ENCODE measurements around the gene MEGF8. TPM values are rescaled to one million over a fixed set of nuclear protein-coding genes. Genes with fewer than 3 reads are reported as not detected.

The MEGF8 gene
- total and polyA plus RNA-seq, 10 of the 15 experiments (the other 5 are each of a cell fraction or from before 2014, with no cell fraction given) = 0.43 to 12.8 (median 2.7) TPM

- TF ChIP-seq ASH2L (IDR thresholded peaks at IDR 0.05; ENCODE audit: borderline replicate concordance, low read depth) = no peak
- no peak for TF ChIP-seq HDAC2 (IDR thresholded peaks at IDR 0.05)
- TF ChIP-seq CREB1 (IDR thresholded peaks at IDR 0.05; ENCODE audit: low read depth) = no peak
- TF ChIP-seq, protein P1, sequence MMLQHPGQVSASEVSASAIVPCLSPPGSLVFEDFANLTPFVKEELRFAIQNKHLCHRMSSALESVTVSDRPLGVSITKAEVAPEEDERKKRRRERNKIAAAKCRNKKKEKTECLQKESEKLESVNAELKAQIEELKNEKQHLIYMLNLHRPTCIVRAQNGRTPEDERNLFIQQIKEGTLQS (IDR thresholded peaks at IDR 0.05; ENCODE audit: borderline replicate concordance, extremely low read depth, low read depth, low read length) = no peak
- TF ChIP-seq RFX5 (IDR thresholded peaks at IDR 0.05; ENCODE audit: low read depth, low read length) = no peak
- TF ChIP-seq MLLT1 (IDR thresholded peaks at IDR 0.05) = no peak
Measured at GRCh38 chr19:42409477-42409876, 84.0 kb downstream of the MEGF8 start (continued).

GRCh38 chr19:42410371-42410770 is 84.9 kb downstream of the MEGF8 start:
- POLR2A ChIA-PET = no interaction called here
- RAD21 ChIA-PET (ENCODE audit: unreplicated experiment) = interaction anchor here (0.6 kb wide), 1 partner anchor 23 kb away, joined by 3 read pairs; no protein-coding TSS in a partner anchor
- no peak for TF ChIP-seq PAX8 (IDR thresholded peaks at IDR 0.05)
- no peak for TF ChIP-seq MYB (IDR thresholded peaks at IDR 0.05; ENCODE audit: borderline replicate concordance, low read depth, low read length)
- no peak for TF ChIP-seq DPF2 (IDR thresholded peaks at IDR 0.05)
- TF ChIP-seq RFX5 (IDR thresholded peaks at IDR 0.05; ENCODE audit: low read depth, low read length) = no peak
- no peak for TF ChIP-seq MEF2A (IDR thresholded peaks at IDR 0.05; ENCODE audit: insufficient read depth, low read depth, low read length)
- no peak for TF ChIP-seq ESRRA (IDR thresholded peaks at IDR 0.05; ENCODE audit: low read length)
- TF ChIP-seq, protein P2, sequence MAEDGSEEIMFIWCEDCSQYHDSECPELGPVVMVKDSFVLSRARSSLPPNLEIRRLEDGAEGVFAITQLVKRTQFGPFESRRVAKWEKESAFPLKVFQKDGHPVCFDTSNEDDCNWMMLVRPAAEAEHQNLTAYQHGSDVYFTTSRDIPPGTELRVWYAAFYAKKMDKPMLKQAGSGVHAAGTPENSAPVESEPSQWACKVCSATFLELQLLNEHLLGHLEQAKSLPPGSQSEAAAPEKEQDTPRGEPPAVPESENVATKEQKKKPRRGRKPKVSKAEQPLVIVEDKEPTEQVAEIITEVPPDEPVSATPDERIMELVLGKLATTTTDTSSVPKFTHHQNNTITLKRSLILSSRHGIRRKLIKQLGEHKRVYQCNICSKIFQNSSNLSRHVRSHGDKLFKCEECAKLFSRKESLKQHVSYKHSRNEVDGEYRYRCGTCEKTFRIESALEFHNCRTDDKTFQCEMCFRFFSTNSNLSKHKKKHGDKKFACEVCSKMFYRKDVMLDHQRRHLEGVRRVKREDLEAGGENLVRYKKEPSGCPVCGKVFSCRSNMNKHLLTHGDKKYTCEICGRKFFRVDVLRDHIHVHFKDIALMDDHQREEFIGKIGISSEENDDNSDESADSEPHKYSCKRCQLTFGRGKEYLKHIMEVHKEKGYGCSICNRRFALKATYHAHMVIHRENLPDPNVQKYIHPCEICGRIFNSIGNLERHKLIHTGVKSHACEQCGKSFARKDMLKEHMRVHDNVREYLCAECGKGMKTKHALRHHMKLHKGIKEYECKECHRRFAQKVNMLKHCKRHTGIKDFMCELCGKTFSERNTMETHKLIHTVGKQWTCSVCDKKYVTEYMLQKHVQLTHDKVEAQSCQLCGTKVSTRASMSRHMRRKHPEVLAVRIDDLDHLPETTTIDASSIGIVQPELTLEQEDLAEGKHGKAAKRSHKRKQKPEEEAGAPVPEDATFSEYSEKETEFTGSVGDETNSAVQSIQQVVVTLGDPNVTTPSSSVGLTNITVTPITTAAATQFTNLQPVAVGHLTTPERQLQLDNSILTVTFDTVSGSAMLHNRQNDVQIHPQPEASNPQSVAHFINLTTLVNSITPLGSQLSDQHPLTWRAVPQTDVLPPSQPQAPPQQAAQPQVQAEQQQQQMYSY (CRISPR knock-in tag; IDR thresholded peaks at IDR 0.05) = no peak
- TF ChIP-seq ZZZ3 (IDR thresholded peaks at IDR 0.05; ENCODE audit: control insufficient read depth, insufficient read length, low read depth) = no peak
- TF ChIP-seq E2F8 (IDR thresholded peaks at IDR 0.05; ENCODE audit: low read depth, partially characterized antibody) = no peak
- no peak for TF ChIP-seq ZNF274 (IDR thresholded peaks at IDR 0.05; ENCODE audit: insufficient read depth, insufficient read length)

More at GRCh38 chr19:42410371-42410770, 84.9 kb downstream of the MEGF8 start:
- in situ Hi-C loops (cut with MboI) = no loop called here
- WGBS (ENCODE audit: insufficient coverage, insufficient replicate concordance, low lambda C conversion rate, missing lambda C conversion rate) = 88% methylated on average over 28 of the region's 30 CpGs
- no peak overlapping the region for H3K27ac ChIP-seq (ENCODE audit: control insufficient read depth, insufficient read depth)
- DNase-seq (ENCODE audit: low read depth, low spot score) = no peak
- no peaks in the 10 kb centered on the region for H3K4me1 ChIP-seq (ENCODE audit: control insufficient read depth, insufficient read depth, low read length)
- H4K20me1 ChIP-seq (ENCODE audit: control insufficient read depth, insufficient read depth) = no peaks in the 10 kb centered on the region
- H3K27me3 ChIP-seq (replicated peaks in 1 of 2; ENCODE audit: control insufficient read depth in 2 of 2, insufficient read depth in 2 of 2, low read length in 1 of 2) = no peaks in the 10 kb centered on the region
- no peak overlapping the region for H3K4me2 ChIP-seq (ENCODE audit: control insufficient read depth, insufficient read depth)
- ChIA-PET CTCF (interaction anchor here (1.2 to 1.3 kb wide), 2 partner anchors 10 to 13 kb away, joined by 4 read pairs; no protein-coding TSS in a partner anchor), SMC1A (ENCODE audit: uncharacterized antibody, unreplicated experiment) (interaction anchor here (1.4 kb wide), 1 partner anchor 14 kb away, joined by 4 read pairs; no protein-coding TSS in a partner anchor)
- no peak overlapping the region for H2AFZ ChIP-seq (ENCODE audit: control insufficient read depth, low read depth, low read length)
- no TSS peak for BruUV-seq (replicated peaks)
- intact Hi-C loops (cut with micrococcal nuclease; ENCODE audit: unreplicated experiment) = no loop called here
- peaks cover 3 to 5% of the 10 kb centered on the region in 2 experiments; a peak in 3 of 4 replicates for H3K36me3 ChIP-seq (ENCODE audit: control insufficient read depth in 2 of 2, insufficient read depth in 2 of 2, low read length in 1 of 2)
- no peak for FAIRE-seq
- H3K9ac ChIP-seq (ENCODE audit: control insufficient read depth, insufficient read depth, low read length) = no peak overlapping the region
- H3K4me3 ChIP-seq = no peak overlapping the region
- no peak for ATAC-seq
- H3K9me3 ChIP-seq (replicated peaks; ENCODE audit: control insufficient read depth, insufficient read depth, low read length) = no peaks in the 10 kb centered on the region
- H3K79me2 ChIP-seq (ENCODE audit: control insufficient read depth, insufficient read depth, low read length) = no peaks in the 10 kb centered on the region

All from GM12878 (cell line).